ENCODE measurements around the gene DIPK1B. TPM values are rescaled to one million over a fixed set of nuclear protein-coding genes. Genes with fewer than 3 reads are reported as not detected.

Gene DIPK1B
- total RNA-seq, 6 experiments from 2014 or later, result not detected

- Mint-ChIP-seq H3K9me3 (no peaks in the 10 kb centered on the region), H3K27ac (no peak overlapping the region), H3K4me1 (ENCODE audit: low read depth) (no peaks in the 10 kb centered on the region), H3K36me3 (ENCODE audit: low read depth) (no peaks in the 10 kb centered on the region), H3K4me3 (no peak overlapping the region), H3K27me3 (ENCODE audit: insufficient read depth) (no peaks in the 10 kb centered on the region; the same call in 1 of the 2 replicates)
- TF ChIP-seq CTCF (IDR thresholded peaks at IDR 0.05), result no peak
- no peak for DNase-seq
Observed at GRCh38 chr9:136675477-136676296, 36.7 kb upstream of the DIPK1B start.

DNA sequence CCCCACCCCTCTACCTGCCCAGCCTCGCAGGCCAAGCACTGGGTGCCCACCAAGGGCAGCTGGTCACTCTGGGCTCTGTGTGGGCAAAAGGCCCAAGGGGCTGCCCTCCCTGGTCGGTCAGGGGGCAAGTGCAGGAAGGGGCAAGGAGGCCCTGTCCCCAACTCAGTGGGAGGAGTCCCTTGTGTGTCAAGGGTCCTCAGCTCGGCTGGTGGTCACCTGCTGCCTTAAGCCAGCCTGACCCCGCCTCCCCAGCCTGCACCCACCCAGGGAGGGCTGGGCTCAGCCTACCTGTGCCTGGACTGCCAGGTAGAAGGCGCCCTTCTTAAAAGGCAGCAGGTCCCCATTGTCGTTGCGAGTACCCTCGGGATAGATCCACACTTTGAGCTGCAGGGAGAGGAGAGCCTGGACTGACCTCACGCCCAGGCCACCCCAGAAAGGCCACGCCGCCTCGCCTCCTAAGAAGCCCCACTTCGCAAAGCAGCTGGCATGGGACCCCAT, 36.0 kb upstream of the DIPK1B start:
- no peak for TF ChIP-seq CTCF (IDR thresholded peaks at IDR 0.05)
- Mint-ChIP-seq H3K27me3 (ENCODE audit: insufficient read depth) (no peaks in the 10 kb centered on the region; the same call in 1 of the 2 replicates), H3K4me1 (ENCODE audit: low read depth) (no peaks in the 10 kb centered on the region), H3K4me3 (no peak overlapping the region), H3K9me3 (no peaks in the 10 kb centered on the region), H3K27ac (no peak overlapping the region), H3K36me3 (ENCODE audit: low read depth) (no peaks in the 10 kb centered on the region)
- DNase-seq, result no peak

DNA sequence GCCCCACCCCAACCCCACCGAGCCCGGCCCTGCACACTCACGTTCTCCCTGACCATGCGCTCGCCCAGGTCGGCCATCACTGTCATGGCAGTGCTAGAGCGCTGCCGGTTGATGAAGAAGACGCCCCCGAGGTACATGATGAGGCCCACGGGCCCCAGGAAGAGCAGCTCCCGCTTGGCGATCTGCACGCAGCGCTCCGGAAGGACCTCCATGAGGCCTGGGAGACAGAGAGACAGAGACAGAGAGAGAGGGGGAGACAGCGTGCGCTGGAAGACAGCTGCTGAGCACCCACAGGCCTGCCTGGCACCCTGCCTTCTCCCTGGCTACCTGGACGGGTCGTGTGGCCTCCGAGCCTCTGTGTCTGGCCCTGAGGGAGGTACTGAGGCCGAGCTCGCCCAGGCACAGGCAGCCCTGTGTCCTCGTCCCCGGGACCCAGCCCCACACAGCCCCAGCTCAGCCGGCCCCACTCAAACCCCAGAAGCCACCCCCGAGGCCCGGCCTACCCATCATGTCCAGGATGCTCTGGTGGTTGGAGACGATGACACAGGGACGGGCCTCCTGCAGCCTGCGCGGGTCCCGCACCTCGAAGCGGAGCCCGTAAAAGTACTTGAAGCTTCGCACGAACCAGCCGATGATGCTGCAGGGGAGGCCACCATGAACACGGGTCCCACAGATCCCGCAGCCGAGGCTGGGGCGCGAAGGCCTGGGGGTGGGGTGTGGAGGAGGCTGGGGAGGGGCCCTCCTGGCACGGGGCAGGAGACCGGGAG, 35.3 kb upstream of the DIPK1B start:
- DNase-seq, result no peak
- H3K36me3 Mint-ChIP-seq (ENCODE audit: low read depth), result no peaks in the 10 kb centered on the region
- no peaks in the 10 kb centered on the region; the same call in 1 of the 2 replicates for H3K27me3 Mint-ChIP-seq (ENCODE audit: insufficient read depth)
- H3K4me1 Mint-ChIP-seq (ENCODE audit: low read depth), result no peaks in the 10 kb centered on the region
- TF ChIP-seq CTCF (IDR thresholded peaks at IDR 0.05), result no peak
- H3K4me3 Mint-ChIP-seq, result no peak overlapping the region
- H3K9me3 Mint-ChIP-seq, result no peaks in the 10 kb centered on the region
- H3K27ac Mint-ChIP-seq, result no peak overlapping the region

DNA sequence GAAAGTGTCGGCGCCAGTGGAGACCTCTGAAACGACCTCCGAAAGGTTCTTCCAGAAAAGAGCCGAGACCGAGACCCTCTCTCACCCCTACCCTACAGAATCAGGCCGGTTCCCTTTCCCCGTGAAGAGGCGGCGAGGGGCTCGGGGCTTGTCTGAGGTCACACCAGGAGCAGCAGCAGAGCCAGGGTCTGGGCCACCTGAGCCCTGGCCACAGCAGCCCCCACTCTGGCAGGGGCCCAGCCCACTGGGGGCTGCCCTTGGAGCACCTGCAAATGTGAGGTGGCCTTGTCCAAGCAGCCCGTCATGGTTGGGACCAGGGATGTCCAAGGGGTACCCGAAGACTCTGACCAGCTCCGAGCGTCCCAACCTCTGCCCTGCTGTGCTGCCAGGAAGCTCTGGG, 34.3 kb upstream of the DIPK1B start:
- Mint-ChIP-seq H3K36me3 (ENCODE audit: low read depth) (no peaks in the 10 kb centered on the region), H3K27me3 (ENCODE audit: insufficient read depth) (no peaks in the 10 kb centered on the region; the same call in 1 of the 2 replicates), H3K27ac (no peak overlapping the region), H3K4me3 (no peak overlapping the region), H3K4me1 (ENCODE audit: low read depth) (no peaks in the 10 kb centered on the region), H3K9me3 (no peaks in the 10 kb centered on the region)
- no peak for DNase-seq
- TF ChIP-seq CTCF (IDR thresholded peaks at IDR 0.05), result no peak

DNA sequence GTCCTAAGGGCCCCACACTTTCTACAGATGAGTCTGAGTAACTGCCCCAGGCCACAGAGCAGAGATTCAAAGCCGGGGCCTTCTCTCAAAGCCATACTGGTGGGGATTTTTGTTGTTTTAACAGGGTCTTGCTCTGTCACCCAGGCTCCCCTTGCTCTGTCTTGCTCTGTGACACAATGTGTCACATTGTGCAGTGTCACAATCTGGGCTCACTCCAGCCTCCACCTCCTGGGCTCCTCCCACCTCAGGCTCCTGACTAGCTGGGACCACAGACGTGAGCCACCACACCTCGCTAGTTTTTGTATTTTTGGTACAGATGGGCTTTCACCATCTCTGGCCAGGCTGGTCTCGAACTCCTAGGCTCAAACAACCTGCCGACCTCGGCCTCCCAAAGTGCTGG, 33.7 kb upstream of the DIPK1B start:
- Mint-ChIP-seq H3K9me3 (no peaks in the 10 kb centered on the region), H3K36me3 (ENCODE audit: low read depth) (no peaks in the 10 kb centered on the region), H3K27ac (no peak overlapping the region), H3K4me3 (no peak overlapping the region), H3K27me3 (ENCODE audit: insufficient read depth) (no peaks in the 10 kb centered on the region; the same call in 1 of the 2 replicates), H3K4me1 (ENCODE audit: low read depth) (no peaks in the 10 kb centered on the region)
- DNase-seq, result no peak
- TF ChIP-seq CTCF (IDR thresholded peaks at IDR 0.05), result no peak
